ENCODE results near the gene PDZRN3. TPM values are rescaled to one million over a fixed set of nuclear protein-coding genes. Genes with fewer than 3 reads are reported as not detected.

The PDZRN3 gene
- total RNA-seq, 1 donor from 2014 or later = 3.4 TPM

DNA sequence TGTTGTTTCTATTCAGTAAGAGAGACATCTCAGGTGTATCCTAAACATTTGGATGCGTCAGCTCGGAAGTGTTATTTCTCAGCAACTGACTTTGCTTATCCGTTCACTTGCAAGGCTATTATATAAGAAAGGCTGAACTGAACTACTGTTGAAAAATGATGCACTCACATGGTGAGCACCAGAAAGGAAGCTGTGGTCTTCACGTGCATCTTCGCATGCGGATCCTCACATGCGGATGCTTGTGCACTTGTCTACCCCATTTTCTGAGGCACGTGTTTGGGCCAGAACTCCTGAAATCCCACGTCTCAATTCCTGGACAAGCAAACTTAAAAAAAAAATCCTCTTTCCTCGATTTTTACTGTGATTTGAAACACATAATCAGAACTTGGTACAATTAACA is 63.2 kb downstream of the PDZRN3 start:
- Histone ChIP-seq H3K27me3 (no peaks in the 10 kb centered on the region), H3K9ac (no peak overlapping the region), H3K27ac (no peak overlapping the region), H3F3A (ENCODE audit: low read depth) (no peaks in the 10 kb centered on the region), H4K20me1 (ENCODE audit: low read depth) (no peaks in the 10 kb centered on the region), H3K79me2 (ENCODE audit: low read depth) (no peaks in the 10 kb centered on the region), H3K36me3 (no peaks in the 10 kb centered on the region), H3K9me3 (ENCODE audit: low read depth) (no peaks in the 10 kb centered on the region), H3K4me3 (no peak overlapping the region), H2AFZ (replicated peaks) (no peak overlapping the region), H3K4me1 (no peaks in the 10 kb centered on the region), H3K4me2 (no peak overlapping the region)
- H3K4me3 Mint-ChIP-seq = no peak overlapping the region
- no peak for TF ChIP-seq CTCF (IDR thresholded peaks at IDR 0.05)
- TF ChIP-seq EZH2phosphoT487 (IDR thresholded peaks at IDR 0.05) = no peak
- TF ChIP-seq EZH2 (IDR thresholded peaks at IDR 0.05) = no peak
- H3K27me3 Mint-ChIP-seq (ENCODE audit: insufficient read depth, low read depth) = no peaks in the 10 kb centered on the region
- no peaks in the 10 kb centered on the region for H3K36me3 Mint-ChIP-seq
- no peaks in the 10 kb centered on the region for H3K9me3 Mint-ChIP-seq
- no peak for DNase-seq (ENCODE audit: low spot score)
- no peak overlapping the region for H3K27ac Mint-ChIP-seq
- H3K4me1 Mint-ChIP-seq = peaks cover 12% of the 10 kb centered on the region

- no peak overlapping the region for H3K4me3 ChIP-seq
- Mint-ChIP-seq H3K36me3 (no peaks in the 10 kb centered on the region), H3K4me1 (peaks cover 24% of the 10 kb centered on the region), H3K27ac (no peak overlapping the region), H3K27me3 (ENCODE audit: insufficient read depth, low read depth) (no peaks in the 10 kb centered on the region), H3K4me3 (no peak overlapping the region), H3K9me3 (no peaks in the 10 kb centered on the region)
- H3K36me3 ChIP-seq = no peaks in the 10 kb centered on the region
- H3K9me3 ChIP-seq (ENCODE audit: low read depth) = no peaks in the 10 kb centered on the region
- no peak for TF ChIP-seq CTCF (IDR thresholded peaks at IDR 0.05)
- no peak for TF ChIP-seq EZH2 (IDR thresholded peaks at IDR 0.05)
- no peak for TF ChIP-seq EZH2phosphoT487 (IDR thresholded peaks at IDR 0.05)
- H3F3A ChIP-seq (ENCODE audit: low read depth) = no peaks in the 10 kb centered on the region
- no peaks in the 10 kb centered on the region for H4K20me1 ChIP-seq (ENCODE audit: low read depth)
- no peak overlapping the region for H3K4me2 ChIP-seq
- H3K27ac ChIP-seq = no peak overlapping the region
- H3K27me3 ChIP-seq = no peaks in the 10 kb centered on the region
- H3K79me2 ChIP-seq (ENCODE audit: low read depth) = no peaks in the 10 kb centered on the region
- H2AFZ ChIP-seq (replicated peaks) = no peak overlapping the region
- H3K9ac ChIP-seq = no peak overlapping the region
- H3K4me1 ChIP-seq = peaks cover 8% of the 10 kb centered on the region
- no peak for DNase-seq (ENCODE audit: low spot score)
Measured at GRCh38 chr3:73559749-73560148, 65.0 kb downstream of the PDZRN3 start.

DNA sequence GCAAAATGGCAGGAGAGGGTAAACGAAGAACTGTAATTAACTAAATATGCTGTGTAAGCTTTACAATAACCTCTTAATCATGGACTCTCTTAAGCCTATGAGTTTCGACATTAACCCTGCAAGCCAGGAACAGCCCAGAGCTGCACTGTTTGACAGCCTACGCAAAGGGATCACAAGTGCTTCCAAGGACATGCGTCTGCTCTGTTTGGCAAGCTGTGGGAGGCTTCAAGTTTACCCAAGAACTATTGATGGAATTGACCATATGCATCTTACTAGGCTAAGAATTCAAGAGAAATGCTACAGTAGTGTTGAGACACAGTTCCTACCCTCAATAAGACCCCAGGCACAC is 66.0 kb downstream of the PDZRN3 start:
- Histone ChIP-seq H3K9ac (no peak overlapping the region), H2AFZ (replicated peaks) (no peak overlapping the region), H3K36me3 (no peaks in the 10 kb centered on the region), H3K4me2 (no peak overlapping the region), H3K9me3 (ENCODE audit: low read depth) (no peaks in the 10 kb centered on the region), H3K27ac (no peak overlapping the region), H3F3A (ENCODE audit: low read depth) (no peaks in the 10 kb centered on the region), H3K27me3 (no peaks in the 10 kb centered on the region), H3K79me2 (ENCODE audit: low read depth) (no peaks in the 10 kb centered on the region), H3K4me3 (no peak overlapping the region), H4K20me1 (ENCODE audit: low read depth) (no peaks in the 10 kb centered on the region), H3K4me1 (peaks cover 8% of the 10 kb centered on the region)
- no peak overlapping the region for H3K27ac Mint-ChIP-seq
- H3K4me1 Mint-ChIP-seq = peaks cover 25% of the 10 kb centered on the region
- no peak overlapping the region for H3K4me3 Mint-ChIP-seq
- no peaks in the 10 kb centered on the region for H3K36me3 Mint-ChIP-seq
- H3K27me3 Mint-ChIP-seq (ENCODE audit: insufficient read depth, low read depth) = no peaks in the 10 kb centered on the region
- TF ChIP-seq EZH2 (IDR thresholded peaks at IDR 0.05) = no peak
- TF ChIP-seq EZH2phosphoT487 (IDR thresholded peaks at IDR 0.05) = no peak
- no peak for TF ChIP-seq CTCF (IDR thresholded peaks at IDR 0.05)
- no peaks in the 10 kb centered on the region for H3K9me3 Mint-ChIP-seq
- no peak for DNase-seq (ENCODE audit: low spot score)
